Keratinocyte (primary cell): ENCODE data around the gene HAUS2. TPM values are rescaled to one million over a fixed set of nuclear protein-coding genes. Genes with fewer than 3 reads are reported as not detected.

ENCODE experiments used
- DNase-seq: peaks from one replicate; pipeline ENCODE4 v3.0.0-alpha.2; 2011; ENCODE audit warnings: low read depth, missing footprints, low spot score
- FAIRE-seq: peaks from 2 replicates; lab custom pipeline; 2011; peaks lifted over from hg19 to GRCh38; lab: Jason Lieb, UNC
- H2AFZ ChIP-seq: 2 replicates; pipeline ENCODE4 v1.6.0; 2012; ENCODE audit warnings: low read length, control low read depth, inconsistent platforms; ENCODE audit not compliant: control insufficient read depth
- H3K27ac ChIP-seq: 2 replicates; pipeline ENCODE4 v1.5.1; 2011; ENCODE audit warnings: low read length; ENCODE audit not compliant: control insufficient read depth, insufficient read depth
- H3K27me3 ChIP-seq: 3 replicates; pipeline ENCODE4 v1.6.0; 2011; ENCODE audit warnings: low read length; ENCODE audit not compliant: control insufficient read depth, insufficient read depth; ENCODE audit errors: extremely low read depth
- H3K36me3 ChIP-seq, 2 experiments: 2 replicates in 1 of 2; 3 replicates in 1 of 2; pipeline ENCODE4 v1.5.1; 2011; ENCODE audit warnings: low read length in 2 of 2, mild to moderate bottlenecking in 1 of 2; ENCODE audit not compliant: control insufficient read depth in 2 of 2, insufficient read depth in 2 of 2; ENCODE audit errors: extremely low read depth in 1 of 2
- H3K4me1 ChIP-seq: 3 replicates; pipeline ENCODE4 v1.5.1; 2011; ENCODE audit warnings: low read length; ENCODE audit not compliant: control insufficient read depth, insufficient read depth; ENCODE audit errors: extremely low read depth
- H3K4me2 ChIP-seq: 3 replicates; pipeline ENCODE4 v1.6.0; 2011; ENCODE audit warnings: low read depth, low read length; ENCODE audit not compliant: control insufficient read depth, insufficient read depth; ENCODE audit errors: extremely low read depth
- H3K4me3 ChIP-seq, 3 experiments: fragments of 200-600 bp in 1 of 3; sonication (generic) in 1 of 3; 2 replicates in 2 of 3; 3 replicates in 1 of 3; pipeline ENCODE4 v1.5.1; 2011 to 2016; ENCODE audit warnings: low read length in 3 of 3, mild to moderate bottlenecking in 3 of 3, control low read depth in 2 of 3, inconsistent platforms in 1 of 3, low read depth in 1 of 3, mixed read lengths in 1 of 3, mixed run types in 1 of 3, moderate library complexity in 1 of 3; ENCODE audit not compliant: control insufficient read depth in 2 of 3, insufficient read depth in 2 of 3; ENCODE audit errors: extremely low read depth in 1 of 3
- H3K79me2 ChIP-seq: 2 replicates; pipeline ENCODE4 v1.6.0; 2012; ENCODE audit warnings: low read length; ENCODE audit not compliant: control insufficient read depth, insufficient read depth
- H3K9ac ChIP-seq: 3 replicates; pipeline ENCODE4 v1.6.0; 2011; ENCODE audit warnings: low read length; ENCODE audit not compliant: control insufficient read depth, insufficient read depth; ENCODE audit errors: extremely low read depth
- H3K9me1 ChIP-seq: 3 replicates; pipeline ENCODE4 v1.6.0; 2011; ENCODE audit warnings: low read length; ENCODE audit not compliant: control insufficient read depth, insufficient read depth; ENCODE audit errors: extremely low read depth
- H3K9me3 ChIP-seq: 2 replicates; pipeline ENCODE4 v1.5.1; 2012; ENCODE audit warnings: low read depth, low read length; ENCODE audit not compliant: control insufficient read depth
- H4K20me1 ChIP-seq: 3 replicates; pipeline ENCODE4 v1.6.0; 2011; ENCODE audit warnings: low read length; ENCODE audit not compliant: control insufficient read depth, insufficient read depth; ENCODE audit errors: extremely low read depth
- EZH2 ChIP-seq: IDR thresholded peaks from one replicate; pipeline ENCODE4 v1.6.1; 2012; ENCODE audit warnings: inconsistent platforms, mild to moderate bottlenecking, low read length, moderate library complexity
- dilution Hi-C: fragments of 300-500 bp; cut with MboI; formaldehyde crosslinking; loops from one replicate; pipeline ENCODE4 v1.7.0; 2020; ENCODE audit warnings: low sequenced_read_pairs; ENCODE audit not compliant: extremely low pct_ligation_motif_present
- polyA plus RNA-seq, 5 experiments: library from polyadenylated mRNA; depleted of rRNA in 3 of 5; stranded (reverse) in 3 of 5; stranded (forward) in 1 of 5; unstranded in 1 of 5; fragments of >200 nt; gene quantifications; 1 replicate in 1 of 5; 2 replicates in 3 of 5; 3 replicates in 1 of 5; pipeline versions ENCODE4 v1.2.1 to v1.2.3, GENCODE V29; 2011 to 2012; ENCODE audit warnings: missing spikeins in 2 of 5, low read depth in 1 of 5, low replicate concordance in 1 of 5
- TF ChIP-seq, protein P1 (sequence below), 3 experiments: IDR thresholded peaks in 1 of 3; conservative IDR thresholded peaks in 1 of 3; optimal IDR thresholded peaks in 1 of 3; 2 replicates in 2 of 3; 3 replicates in 1 of 3; pipeline versions ENCODE3 to v1.5.1; 2011; ENCODE audit warnings: low read length in 3 of 3, mild to moderate bottlenecking in 3 of 3, moderate library complexity in 2 of 3, control low read depth in 1 of 3, inconsistent platforms in 1 of 3; ENCODE audit not compliant: insufficient read depth in 2 of 3; ENCODE audit errors: extremely low read depth in 1 of 3

Gene HAUS2
- polyA plus RNA-seq, 1 donor (not counting 4 experiments of a cell fraction or from before 2014, with no cell fraction given) = 36.3 TPM

DNA sequence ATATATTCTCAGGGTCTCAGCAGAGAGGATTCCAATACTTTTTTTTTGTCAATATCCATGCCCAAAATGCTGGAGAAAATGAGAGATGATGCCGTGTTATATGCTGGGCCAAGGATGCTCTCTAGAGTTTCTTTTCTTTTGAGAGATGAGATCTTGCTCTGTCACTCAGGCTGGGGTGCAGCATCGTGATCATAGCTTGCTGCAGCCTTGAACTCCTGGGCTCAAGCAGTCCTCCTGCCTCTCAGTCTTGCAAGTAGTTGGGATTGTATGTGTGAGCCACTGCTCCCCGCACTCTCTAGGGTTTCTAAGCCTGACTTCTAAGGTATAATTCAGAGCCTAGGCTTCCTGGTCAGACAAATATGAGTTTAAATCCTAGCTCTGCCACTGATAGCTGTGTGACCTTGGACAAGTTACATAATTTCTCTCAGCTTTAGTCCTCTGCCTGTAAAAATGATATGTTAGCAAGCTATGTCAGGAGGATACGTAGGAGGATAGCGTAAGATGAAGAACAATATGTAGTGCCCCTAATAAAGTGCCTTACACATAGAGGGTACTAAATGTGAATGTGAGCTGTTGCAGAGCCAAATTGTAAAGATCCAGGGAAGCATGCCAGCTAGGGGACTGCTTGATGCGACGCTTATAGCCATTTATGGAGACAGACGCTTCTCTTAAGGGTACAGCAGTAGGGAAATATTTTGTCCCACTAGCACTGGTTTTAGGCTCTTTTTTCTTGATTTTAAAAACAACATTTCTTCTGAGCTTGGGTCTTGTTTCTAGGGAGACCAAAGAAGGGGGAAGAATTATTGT, 34.1 kb downstream of the HAUS2 start:
- Histone ChIP-seq H3K4me2 (no peak overlapping the region), H3K27ac (no peak overlapping the region), H3K9ac (no peak overlapping the region), H3K4me1 (peaks cover 3% of the 10 kb centered on the region), H3K9me3 (no peaks in the 10 kb centered on the region), H2AFZ (no peak overlapping the region), H3K4me3 (no peak overlapping the region), H3K9me1 (no peaks in the 10 kb centered on the region), H3K36me3 (no peaks in the 10 kb centered on the region), H3K27me3 (no peaks in the 10 kb centered on the region), H3K79me2 (no peaks in the 10 kb centered on the region), H4K20me1 (no peaks in the 10 kb centered on the region)
- dilution Hi-C loops = no loop called here
- DNase-seq = no peak
- FAIRE-seq = no peak
- no peak for TF ChIP-seq EZH2
- TF ChIP-seq, protein P1, sequence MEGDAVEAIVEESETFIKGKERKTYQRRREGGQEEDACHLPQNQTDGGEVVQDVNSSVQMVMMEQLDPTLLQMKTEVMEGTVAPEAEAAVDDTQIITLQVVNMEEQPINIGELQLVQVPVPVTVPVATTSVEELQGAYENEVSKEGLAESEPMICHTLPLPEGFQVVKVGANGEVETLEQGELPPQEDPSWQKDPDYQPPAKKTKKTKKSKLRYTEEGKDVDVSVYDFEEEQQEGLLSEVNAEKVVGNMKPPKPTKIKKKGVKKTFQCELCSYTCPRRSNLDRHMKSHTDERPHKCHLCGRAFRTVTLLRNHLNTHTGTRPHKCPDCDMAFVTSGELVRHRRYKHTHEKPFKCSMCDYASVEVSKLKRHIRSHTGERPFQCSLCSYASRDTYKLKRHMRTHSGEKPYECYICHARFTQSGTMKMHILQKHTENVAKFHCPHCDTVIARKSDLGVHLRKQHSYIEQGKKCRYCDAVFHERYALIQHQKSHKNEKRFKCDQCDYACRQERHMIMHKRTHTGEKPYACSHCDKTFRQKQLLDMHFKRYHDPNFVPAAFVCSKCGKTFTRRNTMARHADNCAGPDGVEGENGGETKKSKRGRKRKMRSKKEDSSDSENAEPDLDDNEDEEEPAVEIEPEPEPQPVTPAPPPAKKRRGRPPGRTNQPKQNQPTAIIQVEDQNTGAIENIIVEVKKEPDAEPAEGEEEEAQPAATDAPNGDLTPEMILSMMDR (optimal IDR thresholded peaks at IDR 0.05 in 1 of 3, IDR thresholded peaks at IDR 0.05 in 1 of 3, conservative IDR thresholded peaks at IDR 0.05 in 1 of 3; ENCODE audit: extremely low read depth in 1 of 3, insufficient read depth in 2 of 3, low read length in 3 of 3) = no peak

DNA sequence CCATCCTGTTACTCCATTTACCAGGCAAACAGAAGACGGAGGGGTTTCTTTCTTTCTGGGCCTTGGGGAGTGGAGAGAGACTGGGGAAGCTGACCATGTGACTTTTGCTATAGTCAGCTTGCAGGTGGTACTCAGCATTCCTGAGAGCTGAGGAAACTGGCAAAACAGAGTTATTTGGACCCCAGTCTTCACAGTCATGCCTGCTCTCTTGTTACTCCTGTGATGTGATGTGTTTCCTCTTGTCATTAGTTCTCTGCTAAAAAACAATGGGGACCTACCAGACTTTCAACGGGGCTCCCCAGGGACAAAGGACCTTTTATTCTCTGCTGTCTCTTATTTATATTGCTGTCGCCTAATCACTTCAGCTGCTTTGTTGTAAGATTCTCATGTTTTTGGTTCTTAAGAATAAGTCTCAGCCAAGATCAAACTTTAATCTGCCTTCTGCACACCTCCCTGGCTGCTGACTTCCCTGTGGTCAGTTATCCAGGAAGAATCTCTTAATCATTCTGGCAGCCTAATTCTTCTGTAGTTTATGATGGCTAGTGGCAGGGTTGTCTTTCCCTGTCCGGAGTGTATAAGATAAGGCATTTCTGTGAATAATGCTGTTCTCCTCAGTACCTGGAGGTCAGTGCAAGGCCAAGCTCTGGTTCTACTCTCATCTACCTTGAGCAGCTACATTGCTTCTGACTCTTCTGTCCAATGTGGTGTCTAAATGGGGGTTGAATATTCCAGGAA, 35.6 kb downstream of the HAUS2 start:
- no peaks in the 10 kb centered on the region for H3K79me2 ChIP-seq
- no peak overlapping the region for H2AFZ ChIP-seq
- H4K20me1 ChIP-seq = no peaks in the 10 kb centered on the region
- H3K9me3 ChIP-seq = no peaks in the 10 kb centered on the region
- H3K9me1 ChIP-seq = no peaks in the 10 kb centered on the region
- no peaks in the 10 kb centered on the region for H3K36me3 ChIP-seq
- H3K9ac ChIP-seq = no peak overlapping the region
- no peak overlapping the region for H3K4me3 ChIP-seq
- FAIRE-seq = no peak
- H3K4me2 ChIP-seq = no peak overlapping the region
- dilution Hi-C loops = no loop called here
- no peak for DNase-seq
- H3K4me1 ChIP-seq = peaks cover 3% of the 10 kb centered on the region
- H3K27ac ChIP-seq = no peak overlapping the region
- H3K27me3 ChIP-seq = no peaks in the 10 kb centered on the region
- no peak for TF ChIP-seq EZH2
- TF ChIP-seq, protein P1 (optimal IDR thresholded peaks at IDR 0.05 in 1 of 3, IDR thresholded peaks at IDR 0.05 in 1 of 3, conservative IDR thresholded peaks at IDR 0.05 in 1 of 3; ENCODE audit: extremely low read depth in 1 of 3, insufficient read depth in 2 of 3, low read length in 3 of 3) = no peak
